GM19025 (cell line): ENCODE results near the gene FAM50A.

Experiments
- ATAC-seq: cut with Tn5 transposase; IDR thresholded peaks from one replicate; pipeline ENCODE4 v1.9.1; 2021; ENCODE audit warnings: mild to moderate bottlenecking, low read depth, moderate library complexity; ENCODE audit not compliant: unreplicated experiment

The FAM50A gene

DNA sequence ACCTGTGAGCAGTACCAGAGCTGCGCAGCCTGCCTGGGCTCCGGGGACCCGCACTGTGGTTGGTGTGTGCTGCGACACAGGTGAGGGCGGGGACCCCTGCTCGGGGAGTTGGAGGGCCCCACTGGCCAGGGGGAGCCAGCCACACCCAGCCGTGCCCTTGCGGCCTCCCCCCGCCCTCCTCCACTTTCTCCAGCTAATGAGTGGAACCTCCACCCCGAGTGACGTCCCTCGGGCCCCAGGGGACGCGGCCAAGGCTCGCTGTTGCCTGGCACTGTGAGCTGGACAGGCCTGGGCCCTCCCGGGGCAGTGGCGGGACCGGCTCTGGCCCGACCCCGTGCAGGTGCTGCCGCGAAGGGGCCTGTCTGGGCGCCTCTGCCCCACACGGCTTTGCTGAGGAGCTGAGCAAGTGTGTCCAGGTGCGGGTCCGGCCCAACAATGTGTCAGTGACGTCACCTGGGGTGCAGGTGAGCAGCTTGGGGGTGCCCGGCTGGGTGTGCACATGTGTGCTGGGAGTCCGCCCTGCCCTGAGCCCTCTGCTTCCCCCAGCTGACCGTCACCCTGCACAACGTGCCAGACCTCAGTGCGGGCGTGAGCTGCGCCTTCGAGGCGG lies 19.8 kb downstream of the FAM50A start:
- ATAC-seq, result no peak

DNA sequence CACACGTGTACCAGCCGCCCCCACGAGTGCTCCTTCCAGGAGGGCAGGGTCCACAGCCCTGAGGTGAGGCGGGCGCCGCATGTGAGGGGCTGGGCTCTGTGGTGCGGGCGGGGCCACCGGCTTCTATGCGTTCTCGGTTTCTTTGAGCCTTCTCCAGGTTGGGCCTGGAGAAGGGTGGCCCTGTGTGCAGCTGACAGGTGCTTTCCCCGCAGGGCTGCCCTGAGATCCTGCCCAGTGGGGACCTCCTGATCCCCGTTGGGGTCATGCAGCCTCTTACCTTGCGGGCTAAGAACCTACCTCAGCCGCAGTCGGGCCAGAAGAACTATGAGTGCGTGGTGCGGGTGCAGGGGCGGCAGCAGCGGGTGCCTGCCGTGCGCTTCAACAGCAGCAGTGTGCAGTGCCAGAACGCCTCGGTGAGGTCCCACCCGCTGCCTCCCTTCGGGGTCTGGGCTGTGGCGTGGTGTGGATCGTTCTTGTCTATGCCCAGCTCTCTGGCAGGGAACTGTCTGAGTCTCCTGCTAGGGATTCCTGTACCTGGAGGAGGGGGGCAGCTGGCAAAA lies 20.9 kb downstream of the FAM50A start:
- no peak for ATAC-seq

DNA sequence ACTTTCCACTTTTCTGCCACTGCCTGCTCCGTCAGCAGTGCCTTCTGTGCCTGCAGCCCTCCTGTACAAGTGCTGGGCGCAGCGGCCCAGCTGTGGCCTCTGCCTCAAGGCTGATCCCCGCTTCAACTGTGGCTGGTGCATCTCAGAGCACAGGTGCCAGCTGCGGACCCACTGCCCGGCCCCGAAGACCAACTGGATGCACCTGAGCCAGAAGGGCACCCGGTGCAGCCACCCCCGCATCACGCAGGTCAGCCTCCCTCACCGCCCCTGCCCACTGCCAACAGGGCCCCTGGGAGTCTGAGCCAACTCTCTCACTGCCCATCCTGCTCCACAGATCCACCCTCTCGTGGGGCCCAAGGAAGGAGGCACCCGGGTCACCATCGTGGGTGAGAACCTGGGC lies 21.7 kb downstream of the FAM50A start:
- no peak for ATAC-seq

- no peak for ATAC-seq
These were observed 22.1 kb downstream of the FAM50A start for GRCh38 chrX:154466036-154466435.

DNA sequence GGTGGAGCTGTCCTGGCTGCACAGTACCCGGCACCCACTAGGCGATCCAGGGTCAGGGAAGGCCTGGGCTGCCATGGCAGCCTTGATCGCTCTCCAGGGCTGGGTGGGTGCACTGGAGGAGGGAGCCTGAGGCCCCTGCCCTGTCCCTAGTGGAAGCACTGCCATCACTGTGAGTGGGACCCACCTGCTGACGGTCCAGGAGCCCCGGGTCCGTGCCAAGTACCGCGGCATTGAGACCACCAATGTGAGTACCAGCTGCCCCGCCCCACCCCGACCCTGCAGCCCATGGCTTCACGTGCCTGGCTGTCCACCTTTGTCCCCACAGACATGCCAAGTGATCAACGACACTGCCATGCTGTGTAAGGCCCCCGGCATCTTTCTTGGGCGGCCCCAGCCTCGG lies 23.0 kb downstream of the FAM50A start:
- no peak for ATAC-seq

DNA sequence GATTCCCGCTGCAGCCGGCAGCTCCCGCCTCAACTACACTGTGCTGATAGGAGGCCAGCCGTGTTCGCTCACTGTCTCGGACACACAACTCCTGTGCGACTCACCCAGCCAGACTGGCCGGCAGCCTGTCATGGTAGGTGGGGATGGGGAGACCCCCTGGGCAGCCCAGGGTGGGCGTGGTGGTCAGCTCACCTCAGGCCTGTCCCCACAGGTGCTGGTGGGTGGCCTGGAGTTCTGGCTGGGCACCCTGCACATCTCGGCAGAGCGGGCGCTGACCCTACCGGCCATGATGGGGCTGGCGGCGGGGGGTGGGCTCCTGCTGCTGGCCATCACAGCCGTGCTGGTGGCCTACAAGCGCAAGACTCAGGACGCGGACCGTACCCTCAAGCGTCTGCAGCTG lies 23.6 kb downstream of the FAM50A start:
- no peak for ATAC-seq

GRCh38 chrX:154468217-154468616 lies 24.3 kb downstream of the FAM50A start:
- ATAC-seq, result no peak

DNA sequence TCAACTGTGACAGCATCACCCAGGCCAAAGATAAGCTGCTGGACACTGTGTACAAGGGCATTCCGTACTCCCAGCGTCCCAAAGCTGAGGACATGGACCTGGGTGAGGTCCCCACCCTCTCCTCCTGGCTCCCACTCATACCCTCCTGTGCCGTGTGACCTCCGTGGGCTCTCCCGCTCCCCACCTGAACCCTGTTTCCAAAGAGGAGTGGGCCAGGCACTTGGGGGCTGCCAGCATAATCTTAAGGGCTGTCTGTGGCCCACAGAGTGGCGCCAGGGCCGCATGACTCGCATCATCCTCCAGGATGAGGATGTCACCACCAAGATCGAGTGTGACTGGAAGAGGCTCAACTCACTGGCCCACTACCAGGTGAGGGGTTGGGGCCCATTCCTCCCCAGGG lies 25.2 kb downstream of the FAM50A start:
- no peak for ATAC-seq

- ATAC-seq, result no peak
These were observed 25.9 kb downstream of the FAM50A start for GRCh38 chrX:154469880-154470279.

GRCh38 chrX:154470434-154470833 lies 26.5 kb downstream of the FAM50A start:
- ATAC-seq, result no peak

DNA sequence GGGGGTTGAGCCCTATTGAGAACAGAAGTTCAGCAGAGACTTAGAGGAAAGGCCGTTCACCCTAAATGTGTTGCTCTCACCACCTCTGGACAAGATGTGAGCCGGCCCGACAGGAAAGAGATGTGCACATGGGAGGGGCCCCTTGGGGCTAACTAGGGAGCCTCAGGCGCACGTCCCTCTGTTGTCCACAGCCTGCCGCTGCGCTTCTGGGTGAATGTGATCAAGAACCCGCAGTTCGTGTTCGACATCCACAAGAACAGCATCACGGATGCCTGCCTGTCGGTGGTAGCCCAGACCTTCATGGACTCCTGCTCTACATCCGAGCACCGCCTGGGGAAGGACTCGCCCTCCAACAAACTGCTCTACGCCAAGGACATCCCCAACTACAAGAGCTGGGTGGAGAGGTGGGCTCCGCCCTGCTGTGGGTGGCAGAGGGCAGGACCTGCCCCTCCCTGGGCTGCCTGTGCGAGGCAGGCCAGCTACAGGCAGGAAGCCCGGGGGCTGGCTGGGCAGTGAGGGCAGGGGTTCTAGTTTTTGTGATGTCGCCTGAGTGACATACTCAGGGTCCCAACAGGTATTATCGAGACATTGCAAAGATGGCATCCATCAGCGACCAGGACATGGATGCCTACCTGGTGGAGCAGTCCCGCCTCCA lies 27.1 kb downstream of the FAM50A start:
- ATAC-seq, result no peak

DNA sequence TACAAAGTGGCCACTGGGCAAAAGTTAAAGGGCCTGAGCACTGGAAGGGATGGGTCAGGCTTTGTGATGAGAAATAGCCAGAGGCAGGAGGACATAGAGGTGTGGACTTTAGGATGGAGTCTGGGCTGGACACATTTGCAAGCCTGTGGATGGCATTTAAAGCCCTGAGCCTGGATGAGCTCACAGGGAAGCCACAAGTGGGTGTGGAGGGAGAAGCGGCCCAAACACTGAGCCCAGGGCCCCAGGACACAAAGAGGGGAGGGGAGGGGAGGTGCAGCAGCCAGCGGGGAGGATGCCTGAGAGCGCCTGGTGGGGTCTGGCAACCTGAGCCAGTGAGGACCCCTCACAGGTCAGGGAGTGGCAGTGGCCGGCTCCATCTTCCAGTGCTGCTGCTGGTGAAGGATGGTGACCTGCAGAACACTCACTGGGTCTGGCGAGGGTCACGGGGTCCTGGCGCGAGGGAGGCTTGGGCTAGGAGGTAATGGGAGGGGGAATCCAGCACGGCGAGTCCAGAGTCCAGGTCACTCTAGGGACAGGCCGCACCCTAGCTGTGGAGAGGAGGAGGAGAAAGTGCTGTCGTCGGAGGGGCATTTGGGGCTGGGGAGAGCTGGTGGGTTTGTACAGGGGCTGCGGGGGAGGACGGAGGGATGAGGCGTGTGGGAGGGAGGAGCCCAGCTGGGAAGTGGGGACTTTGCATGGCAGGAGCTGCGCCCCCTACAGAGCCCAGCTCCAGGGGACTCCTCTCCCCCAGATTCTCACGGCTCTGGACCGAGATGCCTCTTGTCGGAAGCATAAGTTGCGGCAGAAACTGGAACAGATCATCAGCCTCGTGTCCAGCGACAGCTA lies 28.1 kb downstream of the FAM50A start:
- ATAC-seq, result no peak

DNA sequence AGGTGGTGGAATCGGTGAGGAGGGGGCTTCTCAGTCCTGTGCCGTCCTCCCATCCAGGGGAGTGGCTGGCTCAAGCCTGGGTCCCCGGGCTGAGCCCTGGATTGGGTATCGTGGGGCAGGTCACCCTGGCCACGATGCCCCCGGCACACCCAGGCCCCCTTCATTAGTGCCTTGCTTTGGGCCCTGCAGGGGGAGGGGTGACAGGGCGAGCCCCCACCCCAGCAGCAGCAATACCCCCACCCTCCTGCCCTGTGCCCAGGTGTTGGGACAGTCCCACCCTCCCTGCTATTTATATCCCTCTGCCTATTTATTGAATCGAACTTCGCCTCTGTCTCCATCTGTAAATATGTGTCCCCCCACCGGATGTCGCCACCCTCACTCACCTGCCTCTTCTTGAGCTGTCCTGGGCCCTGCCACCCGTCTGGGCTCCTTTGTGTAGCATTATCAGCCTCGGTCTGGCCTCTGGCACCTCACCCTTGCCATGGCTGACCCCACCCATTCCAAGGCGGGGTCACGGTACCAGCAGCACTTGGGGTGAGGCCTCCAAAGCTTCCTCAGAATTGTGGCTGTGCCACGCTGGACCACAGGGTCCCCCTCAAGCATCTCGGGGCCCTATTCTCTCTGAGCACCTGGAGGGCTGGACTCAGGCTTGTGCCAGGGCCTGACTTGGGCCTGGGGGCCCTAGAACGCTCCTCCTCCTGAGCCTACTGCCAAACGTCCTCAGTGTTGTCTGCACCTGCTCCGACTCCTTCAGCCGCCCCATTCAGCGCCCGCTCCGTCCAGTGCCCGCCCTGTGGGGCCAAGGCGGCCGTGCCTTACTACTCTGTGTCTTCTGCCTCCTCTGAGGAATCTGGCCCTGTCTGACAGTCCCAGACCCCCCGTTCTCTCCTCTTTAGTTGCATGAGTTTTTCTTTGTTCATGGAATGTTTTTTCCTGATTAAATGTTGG lies 29.0 kb downstream of the FAM50A start:
- ATAC-seq, result no peak

DNA sequence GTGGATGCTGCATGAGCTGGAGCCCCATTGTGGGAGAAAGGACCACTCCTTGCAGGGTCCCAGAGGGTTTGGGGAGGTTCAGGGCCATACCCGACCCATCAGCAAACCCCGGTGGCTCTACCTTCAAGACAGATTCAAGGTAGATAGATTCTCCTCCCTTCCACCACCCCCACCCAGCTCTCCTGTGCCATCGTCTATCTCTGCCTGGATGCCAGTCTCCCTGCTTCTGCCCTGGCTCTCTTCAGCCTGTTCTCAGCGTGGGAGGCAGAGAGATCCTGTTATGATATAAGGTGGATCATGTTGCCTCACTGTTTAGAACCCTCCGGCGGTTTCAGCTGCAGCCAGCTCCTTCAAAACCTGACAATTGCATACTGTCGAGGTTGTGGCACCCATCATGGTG lies 29.7 kb downstream of the FAM50A start:
- ATAC-seq, result no peak

GRCh38 chrX:154476821-154477220 lies 32.9 kb downstream of the FAM50A start:
- ATAC-seq, result no peak

DNA sequence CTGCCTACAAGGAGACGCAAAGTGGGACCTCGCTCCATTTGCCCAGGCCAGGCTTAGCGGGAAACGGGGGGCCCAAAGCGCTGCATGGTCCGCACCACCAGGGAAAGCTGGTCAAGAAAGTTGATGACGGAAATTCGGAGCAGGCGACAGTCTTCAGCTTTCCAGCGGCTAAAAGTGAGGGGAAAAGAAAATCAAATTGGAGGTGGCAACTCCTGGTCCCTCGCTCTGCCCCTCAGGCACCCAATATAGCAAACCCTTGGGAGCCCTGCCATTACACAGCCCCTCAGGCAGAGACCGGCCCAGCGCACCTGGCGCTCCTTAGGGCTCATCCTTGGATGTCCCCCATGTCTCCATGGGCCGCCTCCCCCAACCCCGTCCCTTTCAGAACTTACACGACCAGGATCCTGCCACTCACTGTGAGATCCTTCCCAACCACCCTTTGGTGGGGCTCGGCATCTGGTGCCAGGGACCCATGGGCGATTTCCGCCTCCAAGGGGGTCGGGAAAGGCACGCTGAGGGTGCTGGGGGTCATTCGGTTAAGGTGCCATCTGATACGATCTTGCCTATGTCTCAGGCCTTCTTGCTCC lies 34.0 kb downstream of the FAM50A start:
- ATAC-seq, result no peak

DNA sequence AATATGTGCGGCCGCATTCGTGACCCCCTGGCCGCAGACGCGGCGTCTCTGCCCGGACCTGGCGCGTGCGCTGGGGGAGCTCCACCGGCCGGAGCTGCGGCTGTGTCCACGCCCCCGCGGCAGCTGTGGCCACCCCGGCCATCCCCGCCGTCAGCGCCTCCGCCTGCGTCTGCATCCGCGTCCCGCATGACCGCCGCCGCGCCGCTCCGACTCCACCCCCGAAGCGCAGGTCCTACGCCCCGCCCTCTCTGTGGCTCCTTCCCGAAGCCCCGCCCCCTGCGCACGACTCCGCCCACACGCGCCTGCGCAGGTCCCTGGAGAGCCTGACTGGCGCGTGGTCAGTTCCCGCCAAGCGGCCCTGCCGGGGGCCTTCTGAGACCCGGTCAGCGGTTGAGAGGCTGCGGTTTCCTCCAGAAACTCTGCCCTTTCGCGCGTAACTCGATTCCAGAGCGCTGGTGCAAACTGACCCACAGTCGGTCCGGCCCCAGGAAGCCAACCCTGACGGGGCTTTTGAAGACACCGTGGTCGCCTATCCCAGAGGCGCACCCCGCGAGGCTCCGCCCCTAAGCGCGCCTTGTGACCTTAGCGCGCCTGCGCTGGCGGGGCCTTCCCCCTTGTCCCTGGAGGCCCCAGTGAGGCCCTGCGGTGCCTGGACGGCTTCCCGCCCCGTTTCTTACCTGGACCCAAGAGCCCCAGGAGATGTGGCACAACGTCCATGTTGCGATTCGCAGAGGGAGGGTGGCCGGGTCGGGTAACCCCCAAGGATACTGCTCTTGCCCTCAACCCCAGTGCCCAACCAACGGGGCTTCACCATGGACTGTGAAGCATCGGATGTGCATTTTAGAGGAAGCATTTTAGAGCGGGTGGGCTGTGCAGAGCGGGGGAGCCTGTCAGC lies 35.0 kb downstream of the FAM50A start, which contains the start of gene LAGE3:
TSS of gene LAGE3 (minus strand) at position 554 of the 895 bp plus-strand sequence. CDS start at position 188, 366 bp downstream.
- peak; percentile 85 for ATAC-seq

DNA sequence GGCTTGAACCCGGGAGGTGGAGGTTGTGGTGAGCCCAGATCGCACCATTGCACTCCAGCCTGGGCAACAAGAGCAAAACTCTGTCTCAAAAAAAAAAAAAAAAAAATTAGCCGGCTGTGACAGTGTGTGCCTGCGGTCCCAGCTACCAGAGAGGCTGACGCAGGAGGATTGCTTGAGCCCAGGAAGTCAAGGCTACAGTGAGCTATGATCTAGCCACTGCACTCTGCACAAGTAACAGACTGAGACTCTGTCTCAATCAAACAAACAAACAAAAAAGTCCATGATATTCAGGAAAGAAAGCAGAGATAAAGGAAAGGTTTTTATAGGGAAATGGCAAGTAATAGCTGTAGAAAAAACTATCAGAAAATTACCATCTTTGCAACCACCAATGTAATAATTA lies 37.3 kb downstream of the FAM50A start:
- ATAC-seq, result no peak
